GOT3 (cell line): ENCODE data around the gene TENM4.

Source experiments
- DNase-seq: peaks from one replicate; lab custom pipeline; 2025; ENCODE audit warnings: mixed read lengths; lab: John Stamatoyannopoulos, UW

TENM4 gene

GRCh38 chr11:78972590-78972989 lies 468.2 kb downstream of the TENM4 start:
- DNase-seq, result no peak

- DNase-seq, result no peak
Observed at GRCh38 chr11:78972177-78972576, 468.7 kb downstream of the TENM4 start.

- no peak for DNase-seq
Observed at GRCh38 chr11:78967811-78968210, 473.0 kb downstream of the TENM4 start.

GRCh38 chr11:78965432-78965831 lies 475.4 kb downstream of the TENM4 start:
- no peak for DNase-seq

- DNase-seq, result no peak
Observed at GRCh38 chr11:78961937-78962701, 478.7 kb downstream of the TENM4 start.

GRCh38 chr11:78961247-78961646 lies 479.6 kb downstream of the TENM4 start:
- DNase-seq, result no peak

- no peak for DNase-seq
Observed at GRCh38 chr11:78958444-78958843, 482.4 kb downstream of the TENM4 start.

- no peak for DNase-seq
Observed at GRCh38 chr11:78957476-78958245, 483.2 kb downstream of the TENM4 start.

GRCh38 chr11:78954696-78955095 lies 486.1 kb downstream of the TENM4 start:
- no peak for DNase-seq

- no peak for DNase-seq
Observed at GRCh38 chr11:78954261-78954660, 486.6 kb downstream of the TENM4 start.

GRCh38 chr11:78952890-78953289 lies 487.9 kb downstream of the TENM4 start:
- DNase-seq, result no peak

GRCh38 chr11:78952175-78952574 lies 488.7 kb downstream of the TENM4 start:
- DNase-seq, result no peak

GRCh38 chr11:78949976-78950690 lies 490.7 kb downstream of the TENM4 start:
- no peak for DNase-seq

- DNase-seq, result no peak
Observed at GRCh38 chr11:78946945-78947902, 493.6 kb downstream of the TENM4 start.

- no peak for DNase-seq
Observed at GRCh38 chr11:78943841-78944240, 497.0 kb downstream of the TENM4 start.

- DNase-seq, result no peak
Observed at GRCh38 chr11:78943154-78943553, 497.7 kb downstream of the TENM4 start.

- no peak for DNase-seq
Observed at GRCh38 chr11:78941226-78941851, 499.5 kb downstream of the TENM4 start.

- no peak for DNase-seq
Observed at GRCh38 chr11:78940500-78941225, 500.2 kb downstream of the TENM4 start.

GRCh38 chr11:78938971-78939370 lies 501.9 kb downstream of the TENM4 start:
- DNase-seq, result no peak

- DNase-seq, result no peak
Observed at GRCh38 chr11:78938036-78938435, 502.8 kb downstream of the TENM4 start.
